OCI-LY7 (cell line): ENCODE measurements around the gene SRXN1.

Experiments used
- EZH2phosphoT487 ChIP-seq: fragments of 200-600 bp; sonication (generic); IDR thresholded peaks from 2 replicates; pipeline ENCODE4 v1.6.1; 2018; ENCODE audit warnings: low read depth, borderline replicate concordance, mild to moderate bottlenecking, mixed run types, antibody characterized with exemption, low read length, moderate library complexity, mixed read lengths
- TF ChIP-seq, protein P1 (sequence below): fragments of 200-600 bp; sonication (generic); conservative IDR thresholded peaks from 2 replicates; pipeline ENCODE4 v1.5.1; 2014; ENCODE audit warnings: mild to moderate bottlenecking, antibody characterized with exemption, low read length, moderate library complexity, mixed read lengths

GRCh38 chr20:694496-694895 is 41.5 kb upstream of the SRXN1 start:
- TF ChIP-seq, protein P1, sequence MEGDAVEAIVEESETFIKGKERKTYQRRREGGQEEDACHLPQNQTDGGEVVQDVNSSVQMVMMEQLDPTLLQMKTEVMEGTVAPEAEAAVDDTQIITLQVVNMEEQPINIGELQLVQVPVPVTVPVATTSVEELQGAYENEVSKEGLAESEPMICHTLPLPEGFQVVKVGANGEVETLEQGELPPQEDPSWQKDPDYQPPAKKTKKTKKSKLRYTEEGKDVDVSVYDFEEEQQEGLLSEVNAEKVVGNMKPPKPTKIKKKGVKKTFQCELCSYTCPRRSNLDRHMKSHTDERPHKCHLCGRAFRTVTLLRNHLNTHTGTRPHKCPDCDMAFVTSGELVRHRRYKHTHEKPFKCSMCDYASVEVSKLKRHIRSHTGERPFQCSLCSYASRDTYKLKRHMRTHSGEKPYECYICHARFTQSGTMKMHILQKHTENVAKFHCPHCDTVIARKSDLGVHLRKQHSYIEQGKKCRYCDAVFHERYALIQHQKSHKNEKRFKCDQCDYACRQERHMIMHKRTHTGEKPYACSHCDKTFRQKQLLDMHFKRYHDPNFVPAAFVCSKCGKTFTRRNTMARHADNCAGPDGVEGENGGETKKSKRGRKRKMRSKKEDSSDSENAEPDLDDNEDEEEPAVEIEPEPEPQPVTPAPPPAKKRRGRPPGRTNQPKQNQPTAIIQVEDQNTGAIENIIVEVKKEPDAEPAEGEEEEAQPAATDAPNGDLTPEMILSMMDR: no peak
- TF ChIP-seq EZH2phosphoT487: no peak
